Heart left ventricle (tissue), 13 donors: Measurements from ENCODE around the gene SAMM50.

ENCODE experiments used
- POLR2A ChIP-seq, 2 donors: fragments of 450-650 bp; IDR thresholded peaks; one replicate each; pipeline ENCODE4 v1.6.1; 2017; ENCODE audit warnings: antibody characterized with exemption in 2 of 2, mild to moderate bottlenecking in 2 of 2, moderate library complexity in 2 of 2
- TF ChIP-seq, protein P1 (sequence below), 12 donors: fragments of 200-600 bp; sonication (generic) in 4 of 12; IDR thresholded peaks; one replicate each; pipeline versions ENCODE4 v1.5.0 to v1.8.0; 2018 to 2022; ENCODE audit warnings: antibody characterized with exemption in 12 of 12, mild to moderate bottlenecking in 5 of 12
- donor health status: ischemic (EF 13 %, LVEDD 7.1; RV severe dilation, severe dysfunction).
- donor health status: DM: no; HTN: yes; CAD: no.
- donor health status: DM: no; HTN: no; CAD: no.
- donor health status: ischemic (EF 25% LVEDD 6.9; RV normal size, moderate dysfunction).
- donor health status: ischemic (EF 25% LVEDD 5.7; RV mildly dilated, moderate dysfunction).
- donor health status: ischemic (EF 35%, LVEDD 5.7; RV mildly dilated, moderate dysfunction).
- donor health status: nonischemic (EF 11% LVEDD 7.7; RV severe dilation, severe dysfunction).
- donor health status: DM: yes; HTN: yes; CAD: no.
- donor health status: PGD.
- donor health status: ischemic (EF 29% LVEDD 5.4; RV normal size, mild dysfunction).
- donor health status: nonischemic (EF 23%, LVEDD 6.1; RV moderate dilation, normal function).

DNA sequence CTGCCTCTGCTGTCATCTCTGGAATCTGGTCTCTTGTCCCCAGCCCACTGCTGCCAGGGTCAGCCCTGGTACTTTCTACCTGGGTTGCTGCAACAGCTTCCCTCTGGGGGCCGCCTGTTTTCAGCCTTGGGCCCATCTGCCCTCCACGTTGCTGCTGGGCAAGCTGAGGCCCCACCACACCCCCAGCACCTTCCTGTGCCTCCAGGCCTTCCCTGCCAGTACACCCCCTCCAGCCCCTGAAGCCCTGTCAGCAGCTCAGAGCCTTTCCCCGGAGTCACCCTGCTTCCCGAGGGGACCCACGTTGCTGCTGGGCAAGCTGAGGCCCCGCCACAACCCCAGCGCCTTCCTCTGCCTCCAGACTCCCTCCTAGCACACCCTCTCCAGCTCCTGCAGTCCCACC is 3.3 kb upstream of the SAMM50 start:
- TF ChIP-seq POLR2A (IDR thresholded peaks at IDR 0.05): no peak
- TF ChIP-seq, protein P1, sequence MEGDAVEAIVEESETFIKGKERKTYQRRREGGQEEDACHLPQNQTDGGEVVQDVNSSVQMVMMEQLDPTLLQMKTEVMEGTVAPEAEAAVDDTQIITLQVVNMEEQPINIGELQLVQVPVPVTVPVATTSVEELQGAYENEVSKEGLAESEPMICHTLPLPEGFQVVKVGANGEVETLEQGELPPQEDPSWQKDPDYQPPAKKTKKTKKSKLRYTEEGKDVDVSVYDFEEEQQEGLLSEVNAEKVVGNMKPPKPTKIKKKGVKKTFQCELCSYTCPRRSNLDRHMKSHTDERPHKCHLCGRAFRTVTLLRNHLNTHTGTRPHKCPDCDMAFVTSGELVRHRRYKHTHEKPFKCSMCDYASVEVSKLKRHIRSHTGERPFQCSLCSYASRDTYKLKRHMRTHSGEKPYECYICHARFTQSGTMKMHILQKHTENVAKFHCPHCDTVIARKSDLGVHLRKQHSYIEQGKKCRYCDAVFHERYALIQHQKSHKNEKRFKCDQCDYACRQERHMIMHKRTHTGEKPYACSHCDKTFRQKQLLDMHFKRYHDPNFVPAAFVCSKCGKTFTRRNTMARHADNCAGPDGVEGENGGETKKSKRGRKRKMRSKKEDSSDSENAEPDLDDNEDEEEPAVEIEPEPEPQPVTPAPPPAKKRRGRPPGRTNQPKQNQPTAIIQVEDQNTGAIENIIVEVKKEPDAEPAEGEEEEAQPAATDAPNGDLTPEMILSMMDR (IDR thresholded peaks at IDR 0.05): no peak
